Measurements from ENCODE around the gene CTCFL. TPM values are rescaled to one million over a fixed set of nuclear protein-coding genes. Genes with fewer than 3 reads are reported as not detected.
A peak's percentile ranks its signal among the peaks of the same experiment; 100 is the strongest.

Gene CTCFL
- total RNA-seq, 1 experiment from 2014 or later, result 8.2 TPM

GRCh38 chr20:57467742-57468141, 57.2 kb downstream of the CTCFL start:
- peak; percentile 78 for DNase-seq
- Histone ChIP-seq H3K36me3 (replicated peaks; ENCODE audit: control insufficient read depth, insufficient read depth, low read length) (no peaks in the 10 kb centered on the region), H3K4me3 (ENCODE audit: insufficient read depth, low read depth, low read length) (no peak overlapping the region), H3K27me3 (ENCODE audit: control insufficient read depth, insufficient read depth, low read length) (peaks cover 2% of the 10 kb centered on the region)

GRCh38 chr20:57465943-57466342, 59.0 kb downstream of the CTCFL start:
- Histone ChIP-seq H3K4me3 (ENCODE audit: insufficient read depth, low read depth, low read length) (no peak overlapping the region), H3K36me3 (replicated peaks; ENCODE audit: control insufficient read depth, insufficient read depth, low read length) (no peaks in the 10 kb centered on the region), H3K27me3 (ENCODE audit: control insufficient read depth, insufficient read depth, low read length) (peaks cover 2% of the 10 kb centered on the region)
- DNase-seq, result no peak

GRCh38 chr20:57465486-57465885, 59.5 kb downstream of the CTCFL start:
- Histone ChIP-seq H3K27me3 (ENCODE audit: control insufficient read depth, insufficient read depth, low read length) (peaks cover 2% of the 10 kb centered on the region), H3K36me3 (replicated peaks; ENCODE audit: control insufficient read depth, insufficient read depth, low read length) (no peaks in the 10 kb centered on the region), H3K4me3 (ENCODE audit: insufficient read depth, low read depth, low read length) (no peak overlapping the region)
- DNase-seq, result no peak

- Histone ChIP-seq H3K27me3 (ENCODE audit: control insufficient read depth, insufficient read depth, low read length) (no peaks in the 10 kb centered on the region), H3K4me3 (ENCODE audit: insufficient read depth, low read depth, low read length) (no peak overlapping the region), H3K36me3 (replicated peaks; ENCODE audit: control insufficient read depth, insufficient read depth, low read length) (no peaks in the 10 kb centered on the region)
- no peak for DNase-seq
These were observed 60.2 kb downstream of the CTCFL start for GRCh38 chr20:57464642-57465211.

- Histone ChIP-seq H3K27me3 (ENCODE audit: control insufficient read depth, insufficient read depth, low read length) (no peaks in the 10 kb centered on the region), H3K36me3 (replicated peaks; ENCODE audit: control insufficient read depth, insufficient read depth, low read length) (no peaks in the 10 kb centered on the region), H3K4me3 (ENCODE audit: insufficient read depth, low read depth, low read length) (no peak overlapping the region)
- no peak for DNase-seq
These were observed 62.2 kb downstream of the CTCFL start for GRCh38 chr20:57462781-57463180.

- Histone ChIP-seq H3K27me3 (ENCODE audit: control insufficient read depth, insufficient read depth, low read length) (no peaks in the 10 kb centered on the region), H3K4me3 (ENCODE audit: insufficient read depth, low read depth, low read length) (no peak overlapping the region), H3K36me3 (replicated peaks; ENCODE audit: control insufficient read depth, insufficient read depth, low read length) (no peaks in the 10 kb centered on the region)
- DNase-seq, result no peak
These were observed 63.2 kb downstream of the CTCFL start for GRCh38 chr20:57461726-57462125.

GRCh38 chr20:57460781-57461465, 64.0 kb downstream of the CTCFL start:
- Histone ChIP-seq H3K4me3 (ENCODE audit: insufficient read depth, low read depth, low read length) (no peak overlapping the region), H3K27me3 (ENCODE audit: control insufficient read depth, insufficient read depth, low read length) (no peaks in the 10 kb centered on the region), H3K36me3 (replicated peaks; ENCODE audit: control insufficient read depth, insufficient read depth, low read length) (no peaks in the 10 kb centered on the region)
- no peak for DNase-seq

- no peak for DNase-seq
- Histone ChIP-seq H3K27me3 (ENCODE audit: control insufficient read depth, insufficient read depth, low read length) (no peaks in the 10 kb centered on the region), H3K4me3 (ENCODE audit: insufficient read depth, low read depth, low read length) (no peak overlapping the region), H3K36me3 (replicated peaks; ENCODE audit: control insufficient read depth, insufficient read depth, low read length) (no peaks in the 10 kb centered on the region)
These were observed 65.0 kb downstream of the CTCFL start for GRCh38 chr20:57459897-57460296.

GRCh38 chr20:57459278-57459677, 65.7 kb downstream of the CTCFL start:
- Histone ChIP-seq H3K36me3 (replicated peaks; ENCODE audit: control insufficient read depth, insufficient read depth, low read length) (no peaks in the 10 kb centered on the region), H3K27me3 (ENCODE audit: control insufficient read depth, insufficient read depth, low read length) (no peaks in the 10 kb centered on the region), H3K4me3 (ENCODE audit: insufficient read depth, low read depth, low read length) (no peak overlapping the region)
- peak; percentile 71 for DNase-seq

- H3K27me3 ChIP-seq (ENCODE audit: control insufficient read depth, insufficient read depth, low read length), result no peaks in the 10 kb centered on the region
- H3K4me3 ChIP-seq (ENCODE audit: insufficient read depth, low read depth, low read length), result no peak overlapping the region
- no peak for DNase-seq
- H3K36me3 ChIP-seq (replicated peaks; ENCODE audit: control insufficient read depth, insufficient read depth, low read length), result no peaks in the 10 kb centered on the region
These were observed 66.4 kb downstream of the CTCFL start for GRCh38 chr20:57458400-57459160.

GRCh38 chr20:57457243-57458095, 67.5 kb downstream of the CTCFL start:
- Histone ChIP-seq H3K27me3 (ENCODE audit: control insufficient read depth, insufficient read depth, low read length) (no peaks in the 10 kb centered on the region), H3K36me3 (replicated peaks; ENCODE audit: control insufficient read depth, insufficient read depth, low read length) (no peaks in the 10 kb centered on the region)
- DNase-seq, result no peak

GRCh38 chr20:57456116-57456515, 68.8 kb downstream of the CTCFL start:
- no peaks in the 10 kb centered on the region for H3K36me3 ChIP-seq (replicated peaks; ENCODE audit: control insufficient read depth, insufficient read depth, low read length)
- H3K27me3 ChIP-seq (ENCODE audit: control insufficient read depth, insufficient read depth, low read length), result no peaks in the 10 kb centered on the region
- H3K4me3 ChIP-seq (ENCODE audit: insufficient read depth, low read depth, low read length), result no peak overlapping the region
- DNase-seq, result no peak

More at GRCh38 chr20:57457243-57458095, 67.5 kb downstream of the CTCFL start:
- no peak overlapping the region for H3K4me3 ChIP-seq (ENCODE audit: insufficient read depth, low read depth, low read length)

- no peaks in the 10 kb centered on the region for H3K27me3 ChIP-seq (ENCODE audit: control insufficient read depth, insufficient read depth, low read length)
- DNase-seq, result no peak
- H3K36me3 ChIP-seq (replicated peaks; ENCODE audit: control insufficient read depth, insufficient read depth, low read length), result no peaks in the 10 kb centered on the region
- H3K4me3 ChIP-seq (ENCODE audit: insufficient read depth, low read depth, low read length), result no peak overlapping the region
These were observed 69.6 kb downstream of the CTCFL start for GRCh38 chr20:57455386-57455785.

GRCh38 chr20:57451795-57452661, 72.9 kb downstream of the CTCFL start:
- no peak for DNase-seq
- no peaks in the 10 kb centered on the region for H3K36me3 ChIP-seq (replicated peaks; ENCODE audit: control insufficient read depth, insufficient read depth, low read length)
- H3K4me3 ChIP-seq (ENCODE audit: insufficient read depth, low read depth, low read length), result no peak overlapping the region
- H3K27me3 ChIP-seq (ENCODE audit: control insufficient read depth, insufficient read depth, low read length), result no peaks in the 10 kb centered on the region

All from H7 (cell line).